Choroid plexus epithelial cell (primary cell): ENCODE measurements around the gene TMEM38A.

ENCODE experiments used
- DNase-seq: peaks from one replicate; pipeline ENCODE4 v3.0.0-alpha.2; 2010; ENCODE audit warnings: low read depth
- H3K4me3 ChIP-seq: 2 replicates; pipeline ENCODE4 v1.5.1; 2011; ENCODE audit warnings: low read depth, mild to moderate bottlenecking, control low read depth, low read length, moderate library complexity
- TF ChIP-seq, protein P1 (sequence below): conservative IDR thresholded peaks from 2 replicates; pipeline ENCODE4 v1.5.1; 2011; ENCODE audit warnings: low read depth, mild to moderate bottlenecking, control low read depth, inconsistent platforms, low read length, moderate library complexity

TMEM38A gene

GRCh38 chr19:16631465-16631864 is 29.5 kb upstream of the TMEM38A start:
- no peak for DNase-seq

DNA sequence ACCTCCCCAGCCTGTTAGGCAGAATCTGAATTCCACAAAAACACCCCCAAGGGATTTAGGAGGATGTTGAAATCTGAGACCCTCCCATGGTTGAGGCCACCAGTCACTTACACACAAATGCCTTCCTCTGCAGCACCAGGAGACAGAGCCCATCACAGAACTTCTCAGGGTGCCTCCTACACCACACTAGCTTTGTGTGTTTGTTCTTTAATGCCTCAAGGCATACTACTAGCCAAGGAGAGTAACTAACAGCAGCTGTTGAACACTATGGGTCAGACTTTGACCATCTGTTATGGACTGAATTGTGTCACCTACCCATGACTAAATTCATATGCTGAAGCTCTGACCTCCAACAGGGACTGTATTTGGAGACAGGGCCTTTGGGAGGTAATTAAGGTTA is 23.4 kb upstream of the TMEM38A start:
- TF ChIP-seq, protein P1, sequence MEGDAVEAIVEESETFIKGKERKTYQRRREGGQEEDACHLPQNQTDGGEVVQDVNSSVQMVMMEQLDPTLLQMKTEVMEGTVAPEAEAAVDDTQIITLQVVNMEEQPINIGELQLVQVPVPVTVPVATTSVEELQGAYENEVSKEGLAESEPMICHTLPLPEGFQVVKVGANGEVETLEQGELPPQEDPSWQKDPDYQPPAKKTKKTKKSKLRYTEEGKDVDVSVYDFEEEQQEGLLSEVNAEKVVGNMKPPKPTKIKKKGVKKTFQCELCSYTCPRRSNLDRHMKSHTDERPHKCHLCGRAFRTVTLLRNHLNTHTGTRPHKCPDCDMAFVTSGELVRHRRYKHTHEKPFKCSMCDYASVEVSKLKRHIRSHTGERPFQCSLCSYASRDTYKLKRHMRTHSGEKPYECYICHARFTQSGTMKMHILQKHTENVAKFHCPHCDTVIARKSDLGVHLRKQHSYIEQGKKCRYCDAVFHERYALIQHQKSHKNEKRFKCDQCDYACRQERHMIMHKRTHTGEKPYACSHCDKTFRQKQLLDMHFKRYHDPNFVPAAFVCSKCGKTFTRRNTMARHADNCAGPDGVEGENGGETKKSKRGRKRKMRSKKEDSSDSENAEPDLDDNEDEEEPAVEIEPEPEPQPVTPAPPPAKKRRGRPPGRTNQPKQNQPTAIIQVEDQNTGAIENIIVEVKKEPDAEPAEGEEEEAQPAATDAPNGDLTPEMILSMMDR, result no peak
- DNase-seq, result no peak
- no peak overlapping the region for H3K4me3 ChIP-seq

More at GRCh38 chr19:16631465-16631864, 29.5 kb upstream of the TMEM38A start:
- TF ChIP-seq, protein P1, result peak; percentile 3
- no peak overlapping the region for H3K4me3 ChIP-seq

GRCh38 chr19:16638666-16639065 is 22.3 kb upstream of the TMEM38A start:
- DNase-seq, result no peak
- H3K4me3 ChIP-seq, result no peak overlapping the region
- TF ChIP-seq, protein P1, result no peak

GRCh38 chr19:16640951-16641350 is 20.0 kb upstream of the TMEM38A start:
- no peak for DNase-seq
- H3K4me3 ChIP-seq, result no peak overlapping the region
- TF ChIP-seq, protein P1, result no peak

GRCh38 chr19:16641695-16642094 is 19.2 kb upstream of the TMEM38A start:
- DNase-seq, result no peak
- no peak overlapping the region for H3K4me3 ChIP-seq
- TF ChIP-seq, protein P1, result no peak

- no peak overlapping the region for H3K4me3 ChIP-seq
- no peak for DNase-seq
- TF ChIP-seq, protein P1, result no peak
Observed at GRCh38 chr19:16645140-16645539, 15.8 kb upstream of the TMEM38A start.

- no peak for DNase-seq
- no peak overlapping the region for H3K4me3 ChIP-seq
- TF ChIP-seq, protein P1, result no peak
Observed at GRCh38 chr19:16649734-16650133, 11.2 kb upstream of the TMEM38A start.
